IMR-90 (cell line): Measurements from ENCODE around the gene NDUFS2. TPM values are rescaled to one million over a fixed set of nuclear protein-coding genes. Genes with fewer than 3 reads are reported as not detected.

Experiments used
- ATAC-seq: fragments of 200-7000 bp; cut with Tn5 transposase; 2 replicates; pipeline ENCODE4 v1.9.1; 2020; ENCODE audit warnings: low read depth, mild to moderate bottlenecking, moderate library complexity
- BruUV-seq: library from RNA; stranded (reverse); fragments of 400-500 nt; replicated peaks from 2 replicates; lab custom pipeline; 2021; lab: Mats Ljungman, UMichigan
- CTCF ChIA-PET: fragments of 300-600 bp; formaldehyde crosslinking; extraction: SDS; loops from one replicate; lab custom pipeline; 2021; ENCODE audit warnings: antibody characterized with exemption; lab: Yijun Ruan, JAX
- POLR2A ChIA-PET: fragments of 300-600 bp; sonication (Branson Sonifier 250); formaldehyde crosslinking; loops from one replicate; lab custom pipeline; 2022; ENCODE audit warnings: antibody characterized with exemption; ENCODE audit not compliant: unreplicated experiment; lab: Charles Lee
- DNase-seq: peaks from one replicate; pipeline ENCODE4 v3.0.0; 2013
- H2AFZ ChIP-seq: replicated peaks from 2 replicates; pipeline ENCODE3; 2013; ENCODE audit warnings: low read length, mild to moderate bottlenecking; ENCODE audit not compliant: poor library complexity
- H2AK5ac ChIP-seq: 2 replicates; pipeline ENCODE4 v1.6.1; 2013; ENCODE audit warnings: low read depth, low read length, inconsistent platforms
- H2AK9ac ChIP-seq: replicated peaks from 2 replicates; pipeline ENCODE3; 2013; ENCODE audit warnings: mild to moderate bottlenecking, low read depth, low read length, moderate library complexity; ENCODE audit not compliant: poor library complexity
- H2BK120ac ChIP-seq: 2 replicates; pipeline ENCODE4 v1.6.1; 2013; ENCODE audit warnings: low read depth, low read length, inconsistent platforms
- H2BK15ac ChIP-seq: 3 replicates; pipeline ENCODE4 v1.6.1; 2013; ENCODE audit warnings: low read depth, low read length, inconsistent platforms
- H2BK20ac ChIP-seq: 2 replicates; pipeline ENCODE4 v1.6.1; 2013; ENCODE audit warnings: low read depth, mild to moderate bottlenecking, inconsistent platforms, low read length, moderate library complexity
- H2BK5ac ChIP-seq: 2 replicates; pipeline ENCODE4 v1.6.1; 2013; ENCODE audit warnings: mild to moderate bottlenecking, low read depth, low read length, inconsistent platforms; ENCODE audit not compliant: poor library complexity, severe bottlenecking
- H3K14ac ChIP-seq: replicated peaks from 2 replicates; pipeline ENCODE4 v1.6.1; 2013; ENCODE audit warnings: low read depth, low read length, inconsistent platforms
- H3K18ac ChIP-seq: 2 replicates; pipeline ENCODE4 v1.6.1; 2013; ENCODE audit warnings: low read depth, low read length, control low read depth
- H3K23ac ChIP-seq: 2 replicates; pipeline ENCODE4 v1.6.1; 2013; ENCODE audit warnings: low read depth, low read length, inconsistent platforms
- H3K27ac ChIP-seq: 2 replicates; pipeline ENCODE4 v1.5.1; 2013; ENCODE audit warnings: mild to moderate bottlenecking, control low read depth, low read length; ENCODE audit not compliant: insufficient read depth
- H3K27me3 ChIP-seq: 2 replicates; pipeline ENCODE4 v1.6.1; 2013; ENCODE audit warnings: low read length; ENCODE audit not compliant: control insufficient read depth, insufficient read depth
- H3K36me3 ChIP-seq: 2 replicates; pipeline ENCODE4 v1.6.1; 2013; ENCODE audit warnings: low read length, mixed read lengths; ENCODE audit not compliant: control insufficient read depth, insufficient read depth
- H3K4ac ChIP-seq: 2 replicates; pipeline ENCODE4 v1.6.1; 2013; ENCODE audit warnings: low read depth, low read length, inconsistent platforms
- H3K4me1 ChIP-seq: 2 replicates; pipeline ENCODE4 v1.6.1; 2013; ENCODE audit warnings: low read length, mixed read lengths; ENCODE audit not compliant: control insufficient read depth, insufficient read depth
- H3K4me2 ChIP-seq: 2 replicates; pipeline ENCODE4 v1.6.1; 2013; ENCODE audit warnings: low read depth, mild to moderate bottlenecking, control low read depth, low read length, moderate library complexity
- H3K4me3 ChIP-seq: 2 replicates; pipeline ENCODE4 v1.5.1; 2013; ENCODE audit warnings: low read depth, mild to moderate bottlenecking, control low read depth, low read length, moderate library complexity; ENCODE audit not compliant: insufficient read depth
- H3K56ac ChIP-seq: 2 replicates; pipeline ENCODE4 v1.6.1; 2013; ENCODE audit warnings: low read length, inconsistent platforms; ENCODE audit not compliant: insufficient read depth; ENCODE audit errors: extremely low read depth
- H3K79me1 ChIP-seq, 2 experiments: 2 replicates each; pipeline ENCODE4 v1.6.1; 2013; ENCODE audit warnings: low read length in 2 of 2, inconsistent platforms in 1 of 2, low read depth in 1 of 2
- H3K9ac ChIP-seq: 2 replicates; pipeline ENCODE4 v1.6.1; 2013; ENCODE audit warnings: low read depth, low read length, control low read depth
- H3K9me1 ChIP-seq: 2 replicates; pipeline ENCODE4 v1.6.1; 2013; ENCODE audit warnings: low read length, inconsistent platforms; ENCODE audit not compliant: insufficient read depth
- H3K9me3 ChIP-seq: 2 replicates; pipeline ENCODE4 v1.6.1; 2013; ENCODE audit warnings: low read length; ENCODE audit not compliant: control insufficient read depth, insufficient read depth
- H4K20me1 ChIP-seq: 2 replicates; pipeline ENCODE4 v1.6.1; 2013; ENCODE audit warnings: low read length, inconsistent platforms; ENCODE audit not compliant: insufficient read depth
- H4K5ac ChIP-seq: 2 replicates; pipeline ENCODE4 v1.6.1; 2013; ENCODE audit warnings: mild to moderate bottlenecking, low read depth, low read length, control low read depth
- H4K8ac ChIP-seq, 2 experiments: 2 replicates each; pipeline ENCODE4 v1.6.1; 2013; ENCODE audit warnings: low read depth in 2 of 2, low read length in 2 of 2, control low read depth in 1 of 2, inconsistent platforms in 1 of 2
- H4K91ac ChIP-seq: 2 replicates; pipeline ENCODE4 v1.6.1; 2013; ENCODE audit warnings: low read depth, low read length, inconsistent platforms; ENCODE audit not compliant: insufficient read depth
- BHLHE40 ChIP-seq: fragments of 150-350 bp; IDR thresholded peaks from 2 replicates; pipeline ENCODE4 v1.6.1; 2016; ENCODE audit warnings: mild to moderate bottlenecking, low read depth, low read length
- CHD1 ChIP-seq: IDR thresholded peaks from 2 replicates; pipeline ENCODE4 v1.6.1; 2012; ENCODE audit warnings: low read depth, low read length, improper control_type of control experiment
- CTCF ChIP-seq: conservative IDR thresholded peaks from 2 replicates; pipeline ENCODE4 v1.5.1; 2012; ENCODE audit warnings: mild to moderate bottlenecking, low read depth, low read length, improper control_type of control experiment
- ELK1 ChIP-seq: fragments of 150-350 bp; IDR thresholded peaks from 2 replicates; pipeline ENCODE4 v1.6.1; 2016; ENCODE audit warnings: low read depth, mild to moderate bottlenecking, low read length, moderate library complexity, borderline replicate concordance
- FOS ChIP-seq: fragments of 150-350 bp; IDR thresholded peaks from 2 replicates; pipeline ENCODE4 v1.6.1; 2016; ENCODE audit warnings: low read depth, low read length
- MAFK ChIP-seq: IDR thresholded peaks from 2 replicates; pipeline ENCODE4 v1.6.1; 2012; ENCODE audit warnings: low read depth, low read length, improper control_type of control experiment
- MAZ ChIP-seq: IDR thresholded peaks from 2 replicates; pipeline ENCODE4 v1.6.1; 2012; ENCODE audit warnings: low read depth, mild to moderate bottlenecking, low read length, improper control_type of control experiment, moderate library complexity, borderline replicate concordance
- MXI1 ChIP-seq: IDR thresholded peaks from 2 replicates; pipeline ENCODE4 v1.6.1; 2012; ENCODE audit warnings: low read depth, mild to moderate bottlenecking, low read length, moderate library complexity, borderline replicate concordance
- NFE2L2 ChIP-seq: fragments of 150-350 bp; IDR thresholded peaks from 2 replicates; pipeline ENCODE4 v1.6.1; 2016; ENCODE audit warnings: low read depth, mild to moderate bottlenecking, low read length
- POLR2A ChIP-seq: IDR thresholded peaks from 2 replicates; pipeline ENCODE4 v1.6.1; 2012; ENCODE audit warnings: mild to moderate bottlenecking, low read depth, low read length
- RAD21 ChIP-seq: IDR thresholded peaks from 2 replicates; pipeline ENCODE4 v1.6.1; 2012; ENCODE audit warnings: low read length, improper control_type of control experiment
- RCOR1 ChIP-seq: IDR thresholded peaks from 2 replicates; pipeline ENCODE4 v1.6.1; 2012; ENCODE audit warnings: mild to moderate bottlenecking, low read length, improper control_type of control experiment; ENCODE audit not compliant: insufficient replicate concordance
- RFX5 ChIP-seq: IDR thresholded peaks from 2 replicates; pipeline ENCODE4 v1.8.0; 2012; ENCODE audit warnings: low read depth, mild to moderate bottlenecking, low read length, moderate library complexity
- SMC3 ChIP-seq: fragments of 150-350 bp; IDR thresholded peaks from 2 replicates; pipeline ENCODE4 v1.6.1; 2016; ENCODE audit warnings: low read depth, mild to moderate bottlenecking, antibody characterized with exemption, low read length, moderate library complexity
- USF2 ChIP-seq: fragments of 150-350 bp; IDR thresholded peaks from 2 replicates; pipeline ENCODE4 v1.6.1; 2017; ENCODE audit warnings: mild to moderate bottlenecking, antibody characterized with exemption, low read length, low read depth
- WGBS, 2 experiments: methylation state at CpG; one replicate each; pipeline versions ENCODE4 v1.1.5 to v1.1.7; 2013; ENCODE audit warnings: missing lambda C conversion rate in 2 of 2; ENCODE audit not compliant: insufficient read length in 1 of 2; ENCODE audit errors: extremely low coverage in 2 of 2; 5-methylcytosine and 5-hydroxymethylcytosine counted together
- dilution Hi-C: fragments of 300-500 bp; cut with HindIII; formaldehyde crosslinking; loops from one replicate; pipeline ENCODE4 v1.14.3; 2018; ENCODE audit warnings: low sequenced_read_pairs; ENCODE audit not compliant: unreplicated experiment
- in situ Hi-C: fragments of 300-500 bp; cut with MboI; formaldehyde crosslinking; loops from 3 replicates; pipeline ENCODE4 v1.14.3; 2019; ENCODE audit warnings: low sequenced_read_pairs, inconsistent platforms, mixed read lengths
- intact Hi-C: fragments of 100-400 bp; cut with micrococcal nuclease; formaldehyde crosslinking; loops from 2 replicates; pipeline ENCODE4 v1.10.0; 2022
- polyA plus RNA-seq, 3 experiments: library from polyadenylated mRNA; depleted of rRNA; stranded (reverse); fragments of >200 nt; gene quantifications; 2 replicates each; pipeline ENCODE4 v1.2.3, GENCODE V29; 2012; ENCODE audit warnings: low replicate concordance in 1 of 3
- total RNA-seq: library from RNA; depleted of rRNA; stranded (reverse); fragments of >200 nt; gene quantifications from 2 replicates; pipeline ENCODE4 v1.2.3, GENCODE V29; 2012

Gene NDUFS2
- total and polyA plus RNA-seq, 2 of the 4 experiments (the other 2 are of a cell fraction), result 85.5 to 101 TPM

- dilution Hi-C loops (no loop called here), in situ Hi-C loops (no loop called here), intact Hi-C loops (no loop called here)
- no TSS peak for BruUV-seq
- no peaks in the 10 kb centered on the region for H3K4me1 ChIP-seq
- no peaks in the 10 kb centered on the region for H3K36me3 ChIP-seq
- TF ChIP-seq RAD21 (no peak), RCOR1 (no peak), CTCF (no peak), SMC3 (no peak), USF2 (no peak), POLR2A (no peak), NFE2L2 (no peak), MAZ (no peak), RFX5 (no peak), CHD1 (no peak), MXI1 (no peak), BHLHE40 (no peak), FOS (no peak), MAFK (no peak), ELK1 (no peak)
- no peak overlapping the region for H3K14ac ChIP-seq
- H3K18ac ChIP-seq, result no peak overlapping the region
- H4K5ac ChIP-seq, result no peak overlapping the region
- H2BK15ac ChIP-seq, result no peak overlapping the region
- no peaks in the 10 kb centered on the region for H3K79me1 ChIP-seq
- no peak overlapping the region for H3K9ac ChIP-seq
- H3K27me3 ChIP-seq, result peaks cover 3% of the 10 kb centered on the region
- ATAC-seq, result no peak
- H2AFZ ChIP-seq, result no peak overlapping the region
- no peaks in the 10 kb centered on the region for H4K20me1 ChIP-seq
- H3K9me3 ChIP-seq, result peaks cover under 1% of the 10 kb centered on the region; the same call in 1 of the 2 replicates
- no peak overlapping the region for H3K56ac ChIP-seq
- no peak overlapping the region for H2AK5ac ChIP-seq
- POLR2A ChIA-PET, result no interaction called here
- H3K23ac ChIP-seq, result no peak overlapping the region
- H4K91ac ChIP-seq, result no peak overlapping the region
- H3K4ac ChIP-seq, result no peak overlapping the region
- H3K4me2 ChIP-seq, result no peak overlapping the region
- H2BK120ac ChIP-seq, result no peak overlapping the region
- DNase-seq, result no peak
- WGBS, 2 experiments, result 100% methylated on average over 1 of the region's 8 CpGs; no CpG with 5 or more reads in 1 of the 2 experiments
- H3K4me3 ChIP-seq, result no peak overlapping the region
- CTCF ChIA-PET, result no interaction called here
- no peak overlapping the region for H2BK5ac ChIP-seq
- no peak overlapping the region for H4K8ac ChIP-seq
- no peaks in the 10 kb centered on the region for H3K9me1 ChIP-seq
- no peak overlapping the region for H2BK20ac ChIP-seq
- no peak overlapping the region for H2AK9ac ChIP-seq
- no peak overlapping the region for H3K27ac ChIP-seq
Observed at GRCh38 chr1:161251579-161251978, 49.4 kb downstream of the NDUFS2 start.
